GM12892 (cell line): ENCODE results near the gene POLR3H.

Experiments
- POLR2A ChIP-seq: IDR thresholded peaks from 2 replicates; pipeline ENCODE4 v1.6.1; 2011; ENCODE audit warnings: low read depth, low read length, control low read depth
- POLR2AphosphoS5 ChIP-seq: IDR thresholded peaks from 2 replicates; pipeline ENCODE4 v1.6.1; 2011; ENCODE audit warnings: low read depth, low read length, control low read depth

DNA sequence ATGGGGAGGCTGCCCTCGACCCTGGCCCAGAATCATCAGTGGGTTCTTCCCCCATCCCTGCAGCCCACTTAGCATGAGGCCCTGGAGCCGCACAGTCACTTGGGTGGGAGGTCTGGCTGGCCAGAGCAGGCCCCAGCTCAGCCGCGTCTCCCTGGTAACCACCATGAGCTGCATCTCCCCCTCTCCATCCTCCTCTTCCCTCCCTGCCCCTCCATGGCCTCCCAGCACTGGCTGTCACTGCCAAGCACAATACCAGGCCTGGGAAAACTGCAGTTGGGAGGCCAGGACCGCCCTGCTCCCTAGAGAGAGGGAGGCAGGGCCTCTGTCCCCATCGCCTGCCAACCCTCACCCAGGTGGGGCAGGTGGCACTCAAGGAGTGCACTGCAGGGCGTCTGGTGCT, 24.5 kb upstream of the POLR3H start:
- TF ChIP-seq POLR2AphosphoS5 (no peak), POLR2A (no peak)
